Mesenchymal stem cell (in vitro differentiated cells and primary cell): ENCODE measurements around the gene NAALADL2.

ENCODE experiments used
- DNase-seq: peaks from one replicate; pipeline ENCODE4 v3.0.0-alpha.2; 2013
- H2AFZ ChIP-seq: one replicate; pipeline ENCODE4 v1.6.1; 2013; ENCODE audit warnings: low read depth, mild to moderate bottlenecking, control low read depth, inconsistent platforms, low read length, moderate library complexity
- H2AK5ac ChIP-seq: 2 replicates; pipeline ENCODE4 v1.6.1; 2013; ENCODE audit warnings: low read length, moderate library complexity, mild to moderate bottlenecking, inconsistent platforms; ENCODE audit not compliant: severe bottlenecking
- H2BK120ac ChIP-seq: one replicate; pipeline ENCODE4 v1.6.1; 2013; ENCODE audit warnings: low read depth, mild to moderate bottlenecking, inconsistent platforms, low read length, moderate library complexity
- H2BK12ac ChIP-seq, 2 experiments: one replicate each; pipeline ENCODE4 v1.6.1; 2013; ENCODE audit warnings: inconsistent platforms in 2 of 2, low read length in 2 of 2, mild to moderate bottlenecking in 2 of 2, moderate library complexity in 2 of 2, control low read depth in 1 of 2
- H2BK15ac ChIP-seq: one replicate; pipeline ENCODE4 v1.6.1; 2013; ENCODE audit warnings: mild to moderate bottlenecking, low read depth, inconsistent platforms; ENCODE audit not compliant: poor library complexity, severe bottlenecking
- H2BK5ac ChIP-seq: 2 replicates; pipeline ENCODE4 v1.6.1; 2013; ENCODE audit warnings: low read depth, mild to moderate bottlenecking, low read length, control low read depth, inconsistent platforms; ENCODE audit not compliant: poor library complexity, severe bottlenecking
- H3K14ac ChIP-seq, 2 experiments: one replicate each; pipeline ENCODE4 v1.6.1; 2013; ENCODE audit warnings: inconsistent platforms in 2 of 2, low read length in 2 of 2, control low read depth in 1 of 2, mild to moderate bottlenecking in 1 of 2, moderate library complexity in 1 of 2
- H3K18ac ChIP-seq, 2 experiments: one replicate each; pipeline ENCODE4 v1.6.1; 2013; ENCODE audit warnings: inconsistent platforms in 2 of 2, low read length in 2 of 2, control low read depth in 1 of 2, low read depth in 1 of 2, mild to moderate bottlenecking in 1 of 2
- H3K23ac ChIP-seq, 2 experiments: one replicate each; pipeline ENCODE4 v1.6.1; 2013; ENCODE audit warnings: inconsistent platforms in 2 of 2, low read length in 2 of 2, mild to moderate bottlenecking in 2 of 2, moderate library complexity in 2 of 2, control low read depth in 1 of 2
- H3K27ac ChIP-seq: 2 replicates; pipeline ENCODE4 v1.5.1; 2013; ENCODE audit warnings: mild to moderate bottlenecking, moderate library complexity, low read length, control low read depth, inconsistent platforms; ENCODE audit not compliant: poor library complexity, severe bottlenecking
- H3K27me3 ChIP-seq, 2 experiments: 2 replicates each; pipeline versions ENCODE4 v1.6.1 to v1.7.0; 2013; ENCODE audit warnings: low read length in 2 of 2, mild to moderate bottlenecking in 2 of 2, moderate library complexity in 2 of 2, control low read depth in 1 of 2, inconsistent platforms in 1 of 2; ENCODE audit not compliant: control insufficient read depth in 1 of 2, insufficient read depth in 1 of 2
- H3K36me3 ChIP-seq, 2 experiments: 2 replicates each; pipeline versions ENCODE4 v1.6.1 to v1.7.0; 2013; ENCODE audit warnings: low read length in 2 of 2, control low read depth in 1 of 2, inconsistent platforms in 1 of 2, low read depth in 1 of 2, mild to moderate bottlenecking in 1 of 2; ENCODE audit not compliant: insufficient read depth in 2 of 2, control insufficient read depth in 1 of 2
- H3K4ac ChIP-seq, 2 experiments: one replicate each; pipeline ENCODE4 v1.6.1; 2013; ENCODE audit warnings: inconsistent platforms in 2 of 2, low read length in 2 of 2, mild to moderate bottlenecking in 2 of 2, moderate library complexity in 2 of 2, control low read depth in 1 of 2, low read depth in 1 of 2
- H3K4me1 ChIP-seq: 2 replicates; pipeline ENCODE4 v1.6.1; 2013; ENCODE audit warnings: low read depth, low read length, control low read depth; ENCODE audit not compliant: control insufficient read depth, insufficient read depth
- H3K4me2 ChIP-seq: 2 replicates; pipeline ENCODE4 v1.6.1; 2013; ENCODE audit warnings: low read length, mild to moderate bottlenecking, inconsistent platforms; ENCODE audit not compliant: poor library complexity, severe bottlenecking
- H3K4me3 ChIP-seq, 2 experiments: 2 replicates each; pipeline versions ENCODE4 v1.5.1 to v1.7.0; 2013; ENCODE audit warnings: low read length in 2 of 2, mild to moderate bottlenecking in 2 of 2, control low read depth in 1 of 2, low read depth in 1 of 2; ENCODE audit not compliant: insufficient read depth in 1 of 2
- H3K79me1 ChIP-seq: replicated peaks from 2 replicates; pipeline ENCODE4 v1.6.1; 2013; ENCODE audit warnings: mild to moderate bottlenecking, control low read depth, low read length, inconsistent platforms; ENCODE audit not compliant: poor library complexity, severe bottlenecking
- H3K9ac ChIP-seq: 2 replicates; pipeline ENCODE4 v1.7.0; 2013; ENCODE audit warnings: mild to moderate bottlenecking, low read length, moderate library complexity
- H3K9me3 ChIP-seq: 2 replicates; pipeline ENCODE4 v1.7.0; 2013; ENCODE audit warnings: mild to moderate bottlenecking, low read length; ENCODE audit not compliant: control insufficient read depth
- H4K8ac ChIP-seq: one replicate; pipeline ENCODE4 v1.6.1; 2013; ENCODE audit warnings: inconsistent platforms, mild to moderate bottlenecking, low read length, moderate library complexity
- H4K91ac ChIP-seq: one replicate; pipeline ENCODE4 v1.6.1; 2013; ENCODE audit warnings: mild to moderate bottlenecking, low read length, inconsistent platforms
- WGBS: methylation state at CpG from one replicate; pipeline ENCODE4 v1.1.7; 2013; ENCODE audit warnings: mixed read lengths; 5-methylcytosine and 5-hydroxymethylcytosine counted together

The NAALADL2 gene

DNA sequence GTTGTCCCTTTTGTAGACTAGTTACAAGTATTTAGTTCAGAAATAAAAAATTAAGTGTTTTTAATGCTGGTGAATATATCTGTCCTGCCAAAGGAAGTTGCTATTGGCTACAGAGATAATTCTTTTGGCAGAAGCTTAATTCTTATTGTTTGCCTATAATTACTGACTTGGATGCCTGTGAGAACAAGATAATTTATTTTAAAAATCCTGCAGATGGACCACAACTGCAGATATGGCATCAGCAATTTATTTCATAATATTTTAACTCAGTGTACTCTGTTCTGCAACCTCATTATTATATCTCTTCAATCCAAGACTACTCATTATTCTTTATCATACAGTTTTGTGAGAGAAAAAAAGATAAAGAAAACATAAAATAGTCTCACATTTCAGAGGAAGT, 789.8 kb downstream of the NAALADL2 start:
- H3K79me1 ChIP-seq, result no peaks in the 10 kb centered on the region
- H3K4ac ChIP-seq, result no peak overlapping the region
- H3K14ac ChIP-seq, result no peak overlapping the region
- no peak overlapping the region for H2BK120ac ChIP-seq
- no peak overlapping the region for H3K27ac ChIP-seq
- no peak overlapping the region for H2BK15ac ChIP-seq
- no peaks in the 10 kb centered on the region for H3K27me3 ChIP-seq
- peaks cover 5% of the 10 kb centered on the region for H3K9me3 ChIP-seq
- H3K4me3 ChIP-seq, result no peak overlapping the region
- no peak overlapping the region for H2BK12ac ChIP-seq
- H3K23ac ChIP-seq, result no peak overlapping the region
- H3K4me1 ChIP-seq, result no peaks in the 10 kb centered on the region
- no peak overlapping the region for H3K18ac ChIP-seq
- H2AK5ac ChIP-seq, result no peak overlapping the region
- H4K91ac ChIP-seq, result no peak overlapping the region
- H3K9ac ChIP-seq, result no peak overlapping the region
- H2AFZ ChIP-seq, result no peak overlapping the region
- no peak overlapping the region for H2BK5ac ChIP-seq
- H3K4me2 ChIP-seq, result no peak overlapping the region
- no peaks in the 10 kb centered on the region for H3K36me3 ChIP-seq
- no peak overlapping the region for H4K8ac ChIP-seq
- no peak for DNase-seq

DNA sequence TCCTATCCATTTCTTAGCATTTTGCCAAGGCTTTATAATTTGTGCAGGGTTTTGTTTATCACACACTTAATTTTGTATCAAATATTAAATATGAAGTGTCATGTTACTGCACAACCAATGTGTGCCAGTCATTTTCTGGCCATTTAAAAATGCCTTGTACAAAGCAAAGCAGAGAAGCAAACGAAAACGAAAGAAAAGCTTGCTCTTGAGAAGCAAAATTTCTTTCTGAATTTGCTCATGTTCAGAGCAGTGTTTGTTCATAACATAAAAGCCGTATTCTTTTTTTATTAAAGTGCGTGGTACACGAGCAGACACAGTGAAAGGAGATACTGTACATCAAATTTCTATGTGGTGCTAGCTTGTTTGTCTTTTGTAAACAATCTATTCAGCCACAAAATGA, 792.6 kb downstream of the NAALADL2 start:
- peak overlapping the region in 1 of 2 experiments; percentile 67 for H3K4me3 ChIP-seq
- 95% methylated on average over 3 of the region's 5 CpGs for WGBS

GRCh38 chr3:175655351-175655750, 796.2 kb downstream of the NAALADL2 start:
- Histone ChIP-seq H2BK5ac (no peak overlapping the region), H2BK120ac (no peak overlapping the region), H3K9me3 (no peaks in the 10 kb centered on the region), H3K4me1 (no peaks in the 10 kb centered on the region), H2BK15ac (no peak overlapping the region), H2BK12ac (no peak overlapping the region), H4K91ac (no peak overlapping the region), H3K9ac (no peak overlapping the region), H3K14ac (no peak overlapping the region), H3K4me3 (no peak overlapping the region), H3K36me3 (no peaks in the 10 kb centered on the region), H3K27me3 (no peaks in the 10 kb centered on the region), H3K18ac (no peak overlapping the region), H2AFZ (no peak overlapping the region), H3K4ac (no peak overlapping the region), H4K8ac (no peak overlapping the region), H3K4me2 (no peak overlapping the region), H3K23ac (no peak overlapping the region), H2AK5ac (no peak overlapping the region), H3K27ac (no peak overlapping the region), H3K79me1 (no peaks in the 10 kb centered on the region)
- DNase-seq, result no peak
- no CpG with 5 or more reads among the region's 3 CpGs for WGBS

More for the DNA sequence above, 792.6 kb downstream of the NAALADL2 start:
- Histone ChIP-seq H3K4ac (no peak overlapping the region), H3K4me2 (no peak overlapping the region), H2AFZ (no peak overlapping the region), H2BK5ac (no peak overlapping the region), H3K9ac (peak overlapping the region; percentile 75), H3K27me3 (no peaks in the 10 kb centered on the region), H3K9me3 (no peaks in the 10 kb centered on the region), H3K27ac (no peak overlapping the region), H3K4me1 (no peaks in the 10 kb centered on the region), H4K8ac (no peak overlapping the region), H2BK15ac (no peak overlapping the region), H3K36me3 (no peaks in the 10 kb centered on the region), H3K18ac (no peak overlapping the region), H2BK12ac (no peak overlapping the region), H3K79me1 (no peaks in the 10 kb centered on the region), H3K23ac (no peak overlapping the region), H2AK5ac (no peak overlapping the region), H3K14ac (no peak overlapping the region), H4K91ac (no peak overlapping the region), H2BK120ac (no peak overlapping the region)
- no peak for DNase-seq

- Histone ChIP-seq H2BK5ac (no peak overlapping the region), H2BK15ac (no peak overlapping the region), H3K9ac (no peak overlapping the region), H3K79me1 (no peaks in the 10 kb centered on the region), H3K27ac (no peak overlapping the region), H3K14ac (no peak overlapping the region), H3K4me3 (no peak overlapping the region), H3K23ac (no peak overlapping the region), H2AFZ (no peak overlapping the region), H3K36me3 (no peaks in the 10 kb centered on the region), H3K4me2 (no peak overlapping the region), H3K4me1 (no peaks in the 10 kb centered on the region), H3K27me3 (no peaks in the 10 kb centered on the region), H2BK12ac (no peak overlapping the region), H3K18ac (no peak overlapping the region), H2AK5ac (no peak overlapping the region), H2BK120ac (no peak overlapping the region), H4K8ac (no peak overlapping the region), H3K9me3 (no peaks in the 10 kb centered on the region), H4K91ac (no peak overlapping the region), H3K4ac (no peak overlapping the region)
- no peak for DNase-seq
- no CpG with 5 or more reads among the region's 1 CpG for WGBS
These were observed 797.3 kb downstream of the NAALADL2 start for GRCh38 chr3:175656461-175656860.
